Subcutaneous abdominal adipose tissue (tissue), 5 donors: Measurements from ENCODE around the gene ZFAND3.

Experiments
- H3K27ac ChIP-seq: one replicate; pipeline ENCODE4 v1.7.0; 2013; ENCODE audit warnings: low read depth, mild to moderate bottlenecking, inconsistent platforms, low read length, moderate library complexity
- H3K27me3 ChIP-seq, 5 donors: one replicate each; pipeline ENCODE4 v1.7.0; 2013; ENCODE audit warnings: low read length in 5 of 5, inconsistent platforms in 1 of 5; ENCODE audit not compliant: control insufficient read depth in 5 of 5, insufficient read depth in 4 of 5
- H3K36me3 ChIP-seq, 5 donors: one replicate each; pipeline ENCODE4 v1.7.0; 2013; ENCODE audit warnings: low read length in 5 of 5; ENCODE audit not compliant: control insufficient read depth in 5 of 5, insufficient read depth in 5 of 5
- H3K4me1 ChIP-seq, 5 donors: one replicate each; pipeline ENCODE4 v1.7.0; 2013; ENCODE audit warnings: low read length in 5 of 5, mild to moderate bottlenecking in 3 of 5, moderate library complexity in 1 of 5; ENCODE audit not compliant: control insufficient read depth in 5 of 5, insufficient read depth in 5 of 5
- H3K4me3 ChIP-seq, 5 donors: one replicate each; pipeline ENCODE4 v1.7.0; 2013; ENCODE audit warnings: low read length in 5 of 5, low read depth in 1 of 5
- H3K9ac ChIP-seq, 5 donors: one replicate each; pipeline ENCODE4 v1.7.0; 2013; ENCODE audit warnings: low read length in 5 of 5, mild to moderate bottlenecking in 4 of 5, moderate library complexity in 3 of 5
- H3K9me3 ChIP-seq, 5 donors: one replicate each; pipeline ENCODE4 v1.7.0; 2013; ENCODE audit warnings: low read length in 5 of 5; ENCODE audit not compliant: control insufficient read depth in 5 of 5
- donor health status: healthy.
- donor health status: healthy.
- donor health status: healthy.
- donor health status: healthy.
- donor health status: healthy.

The ZFAND3 gene

DNA sequence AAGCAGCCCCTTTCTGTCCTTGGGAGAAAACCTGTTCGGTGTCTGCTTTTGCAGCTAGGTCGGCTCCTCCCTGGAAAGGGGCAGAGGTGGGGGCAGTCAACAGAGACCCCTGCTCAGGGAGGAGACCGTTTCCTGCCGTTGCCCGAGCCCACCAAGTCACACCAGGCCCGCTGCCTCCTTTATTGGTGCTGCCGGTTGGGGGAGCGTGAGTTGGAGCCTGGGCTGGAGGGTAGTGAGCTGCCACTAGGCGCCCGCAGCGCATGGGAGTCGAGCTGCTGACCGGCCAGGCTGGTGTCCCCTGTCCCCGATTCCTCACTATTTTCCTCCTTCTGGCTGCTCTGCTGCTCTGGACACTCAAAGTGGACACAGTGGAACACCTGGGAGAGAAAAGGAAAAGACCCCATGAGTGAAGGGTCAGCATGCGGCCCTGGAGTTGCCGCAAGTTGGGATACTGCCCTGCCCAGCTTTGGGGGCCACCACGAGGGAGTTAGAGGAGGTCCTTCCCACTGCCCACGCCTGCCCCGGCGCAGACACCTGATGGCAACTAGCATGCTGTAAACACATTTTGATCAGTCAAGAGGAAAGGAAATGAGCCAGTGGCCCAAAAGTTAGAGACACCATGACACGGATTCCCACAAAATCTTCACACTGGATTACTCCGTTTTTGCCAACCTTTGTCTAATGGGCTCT lies 355.4 kb downstream of the ZFAND3 start:
- Histone ChIP-seq H3K9me3 (no peaks in the 10 kb centered on the region), H3K4me1 (peaks cover 0 to 15% (median 5%) of the 10 kb centered on the region in 5 donors), H3K27ac (no peak overlapping the region), H3K27me3 (no peaks in the 10 kb centered on the region), H3K36me3 (peaks cover 0 to 20% (median 5%) of the 10 kb centered on the region in 5 donors), H3K9ac (no peak overlapping the region), H3K4me3 (no peak overlapping the region)

- Histone ChIP-seq H3K9me3 (no peaks in the 10 kb centered on the region), H3K9ac (no peak overlapping the region), H3K4me1 (peaks cover 0 to 15% (median 5%) of the 10 kb centered on the region in 5 donors)
Measured at GRCh38 chr6:38175786-38176185, 356.3 kb downstream of the ZFAND3 start.

GRCh38 chr6:38176797-38177751 lies 357.5 kb downstream of the ZFAND3 start:
- no peaks in the 10 kb centered on the region for H3K27me3 ChIP-seq
- peaks cover 0 to 15% (median 5%) of the 10 kb centered on the region in 5 donors for H3K4me1 ChIP-seq
- H3K9me3 ChIP-seq = no peaks in the 10 kb centered on the region
- no peak overlapping the region for H3K27ac ChIP-seq
- no peak overlapping the region for H3K9ac ChIP-seq
- peaks cover 0 to 20% (median 5%) of the 10 kb centered on the region in 5 donors for H3K36me3 ChIP-seq
- no peak overlapping the region for H3K4me3 ChIP-seq

More at GRCh38 chr6:38175786-38176185, 356.3 kb downstream of the ZFAND3 start:
- H3K27me3 ChIP-seq = no peaks in the 10 kb centered on the region
- no peak overlapping the region for H3K4me3 ChIP-seq
- H3K27ac ChIP-seq = no peak overlapping the region
- peaks cover 0 to 20% (median 5%) of the 10 kb centered on the region in 5 donors for H3K36me3 ChIP-seq

GRCh38 chr6:38177882-38178583 lies 358.5 kb downstream of the ZFAND3 start:
- no peaks in the 10 kb centered on the region for H3K9me3 ChIP-seq
- no peak overlapping the region for H3K27ac ChIP-seq
- H3K36me3 ChIP-seq = peaks cover 0 to 20% (median 5%) of the 10 kb centered on the region in 5 donors
- no peak overlapping the region for H3K9ac ChIP-seq
- H3K4me3 ChIP-seq = no peak overlapping the region
- H3K27me3 ChIP-seq = no peaks in the 10 kb centered on the region
- H3K4me1 ChIP-seq = peaks cover 0 to 8% (median 2%) of the 10 kb centered on the region in 5 donors

- H3K4me3 ChIP-seq = no peak overlapping the region
- no peak overlapping the region for H3K9ac ChIP-seq
- peaks cover 0 to 3% (median 0%) of the 10 kb centered on the region in 5 donors for H3K4me1 ChIP-seq
- peaks cover 0 to 20% (median 4%) of the 10 kb centered on the region in 5 donors for H3K36me3 ChIP-seq
- H3K9me3 ChIP-seq = no peaks in the 10 kb centered on the region
- H3K27ac ChIP-seq = no peak overlapping the region
- no peaks in the 10 kb centered on the region for H3K27me3 ChIP-seq
Measured at GRCh38 chr6:38178584-38178886, 359.0 kb downstream of the ZFAND3 start.

DNA sequence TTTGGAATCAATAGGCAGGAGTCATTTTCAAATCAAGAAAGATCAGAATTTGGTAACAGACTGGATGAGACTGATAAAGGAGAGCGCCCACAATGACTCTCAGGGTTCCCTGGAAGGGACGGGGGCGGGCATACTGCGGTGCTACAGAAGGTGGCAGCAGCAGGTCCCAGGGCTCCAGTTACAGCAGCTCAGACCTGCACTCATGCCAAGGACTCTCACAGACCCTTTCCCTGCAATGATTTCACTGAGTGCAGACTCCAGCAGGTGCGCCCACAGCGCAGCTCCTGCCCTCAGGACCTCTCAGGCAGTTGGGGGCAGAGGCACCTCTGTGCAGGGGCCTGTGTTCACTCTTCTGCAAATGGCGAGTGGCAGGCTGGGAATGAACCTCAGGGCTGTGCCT lies 359.8 kb downstream of the ZFAND3 start:
- peaks cover 0 to 16% (median 0%) of the 10 kb centered on the region in 5 donors for H3K36me3 ChIP-seq
- H3K9ac ChIP-seq = no peak overlapping the region
- H3K27ac ChIP-seq = no peak overlapping the region
- no peaks in the 10 kb centered on the region for H3K27me3 ChIP-seq
- H3K9me3 ChIP-seq = no peaks in the 10 kb centered on the region
- no peak overlapping the region for H3K4me3 ChIP-seq
- peaks cover 0 to 3% (median 0%) of the 10 kb centered on the region in 5 donors for H3K4me1 ChIP-seq

DNA sequence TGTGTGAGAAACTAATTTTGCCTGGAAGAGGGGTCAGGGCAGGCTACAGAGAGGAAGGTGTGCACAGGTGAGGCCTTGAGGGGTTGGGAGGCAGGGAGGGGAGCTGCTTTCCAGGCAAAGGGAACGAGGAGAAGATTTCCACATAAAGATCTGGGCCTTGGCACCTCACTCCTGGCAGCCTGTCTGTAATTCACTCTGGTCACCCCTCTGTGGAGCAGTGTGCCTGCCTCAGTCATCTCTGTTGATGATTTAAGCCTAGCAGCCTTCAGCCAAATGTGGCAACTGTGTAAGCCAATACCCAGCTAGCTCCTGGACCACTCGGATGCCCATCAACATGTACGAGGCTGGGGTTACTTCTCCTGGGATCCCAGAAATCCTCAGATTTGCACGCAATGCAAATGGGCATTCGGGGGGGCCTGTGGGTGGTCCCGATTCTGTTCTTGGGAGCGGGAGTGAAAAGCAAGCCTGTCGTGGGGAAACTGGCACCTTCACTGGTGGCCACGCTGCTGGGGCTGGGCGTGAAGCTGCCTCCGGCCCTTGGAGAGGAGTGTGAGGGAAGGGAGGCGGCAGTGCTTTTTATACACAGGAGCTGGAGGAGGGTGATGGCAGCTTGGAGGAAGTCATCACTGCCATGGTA lies 360.4 kb downstream of the ZFAND3 start:
- no peaks in the 10 kb centered on the region for H3K27me3 ChIP-seq
- H3K4me1 ChIP-seq = peaks cover 0 to 3% (median 0%) of the 10 kb centered on the region in 5 donors
- H3K36me3 ChIP-seq = peaks cover 0 to 14% (median 0%) of the 10 kb centered on the region in 5 donors
- H3K9me3 ChIP-seq = no peaks in the 10 kb centered on the region
- H3K4me3 ChIP-seq = no peak overlapping the region
- H3K9ac ChIP-seq = no peak overlapping the region
- H3K27ac ChIP-seq = no peak overlapping the region

- peaks cover 0 to 3% (median 0%) of the 10 kb centered on the region in 5 donors for H3K4me1 ChIP-seq
- H3K27ac ChIP-seq = no peak overlapping the region
- H3K9me3 ChIP-seq = no peaks in the 10 kb centered on the region
- no peak overlapping the region for H3K9ac ChIP-seq
- peaks cover 0 to 16% (median 2%) of the 10 kb centered on the region in 5 donors for H3K36me3 ChIP-seq
- no peaks in the 10 kb centered on the region for H3K27me3 ChIP-seq
- no peak overlapping the region for H3K4me3 ChIP-seq
Measured at GRCh38 chr6:38180586-38180985, 361.1 kb downstream of the ZFAND3 start.

GRCh38 chr6:38182426-38182825 lies 362.9 kb downstream of the ZFAND3 start:
- Histone ChIP-seq H3K27ac (no peak overlapping the region), H3K36me3 (peaks cover 0 to 18% (median 4%) of the 10 kb centered on the region in 5 donors), H3K9ac (no peak overlapping the region), H3K4me1 (no peaks in the 10 kb centered on the region), H3K9me3 (no peaks in the 10 kb centered on the region), H3K4me3 (no peak overlapping the region), H3K27me3 (no peaks in the 10 kb centered on the region)
